SHP77 treated with DMSO at 0.1 percent for 48 hours (cell line): ENCODE measurements around the gene RCAN3.
"Not testable (repeated sequence)": the region's sequence is repeated elsewhere in the genome, so short reads cannot be mapped to it uniquely, and the experiment has no call there.

Experiments
- DNase-seq: peaks from one replicate; lab custom pipeline; 2025; lab: John Stamatoyannopoulos, UW

RCAN3 gene

DNA sequence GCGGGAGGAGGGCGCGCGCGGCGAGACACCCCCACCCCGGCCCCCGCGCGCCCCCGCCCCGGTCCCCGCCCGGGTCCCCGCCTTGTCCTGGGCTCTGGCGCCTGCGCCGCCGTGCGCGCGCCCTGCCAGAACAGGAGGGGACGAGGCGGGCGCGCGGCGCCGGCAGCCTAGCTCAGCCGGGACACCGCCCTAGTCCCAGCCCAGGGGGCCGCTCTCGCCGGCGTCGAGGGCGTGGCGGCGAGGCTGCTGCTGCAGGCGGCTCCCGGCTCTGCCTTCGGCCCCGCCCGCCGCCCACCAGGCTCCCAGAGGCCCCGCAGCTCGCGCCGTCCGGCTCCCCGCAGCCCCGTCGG lies at the start of gene RCAN3:
TSS of gene RCAN3 (plus strand) at position 128 of the 350 bp plus-strand sequence. CDS start 11,537 bp downstream, outside the sequence.
- DNase-seq = no peak

DNA sequence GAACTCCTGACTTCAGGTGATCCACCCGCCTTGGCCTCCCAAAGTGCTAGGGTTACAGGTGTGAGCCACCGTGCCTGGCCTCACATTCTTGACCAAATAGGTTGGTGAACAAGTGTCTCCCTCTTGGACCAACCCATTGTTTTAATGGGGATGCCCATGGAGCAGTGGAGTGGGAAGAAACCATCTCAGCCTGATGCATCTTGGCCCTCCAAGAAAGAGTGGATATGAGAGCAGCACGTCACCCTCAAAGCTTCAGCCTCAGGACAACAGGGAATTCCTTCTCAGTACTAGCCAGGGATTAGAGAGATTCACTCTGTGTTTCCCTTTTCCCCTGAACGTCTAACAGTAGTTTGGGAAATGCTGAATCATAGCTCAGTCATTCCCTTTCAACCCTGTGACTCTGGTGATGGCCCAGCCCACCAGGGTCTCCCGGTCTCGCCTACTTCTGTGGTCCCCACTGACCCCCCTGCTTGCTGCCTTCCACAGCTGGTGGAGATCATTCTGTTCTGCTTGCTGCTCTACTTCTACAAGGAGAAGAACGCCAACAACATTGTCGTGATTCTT lies 49.6 kb upstream of the RCAN3 start:
- DNase-seq = no peak

DNA sequence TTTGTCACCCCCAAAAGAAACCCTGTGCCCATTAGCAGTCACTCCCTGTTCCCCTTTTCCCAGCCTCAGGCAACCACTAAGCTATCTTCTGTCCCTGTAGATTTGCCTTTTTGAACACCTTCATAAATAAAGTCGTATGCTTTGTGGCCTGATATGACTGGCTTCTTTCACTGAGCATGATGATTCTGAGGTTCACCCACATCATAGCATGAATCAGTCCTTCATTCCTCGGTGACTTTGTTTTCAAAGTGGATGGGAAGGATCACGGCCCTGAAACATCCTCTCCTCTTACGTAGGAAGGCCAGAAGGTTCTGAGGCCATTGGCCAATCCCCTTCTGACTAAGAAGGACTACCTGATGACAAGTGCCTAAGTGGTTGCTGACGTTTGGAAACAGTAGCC lies 48.0 kb upstream of the RCAN3 start:
- DNase-seq = no peak

DNA sequence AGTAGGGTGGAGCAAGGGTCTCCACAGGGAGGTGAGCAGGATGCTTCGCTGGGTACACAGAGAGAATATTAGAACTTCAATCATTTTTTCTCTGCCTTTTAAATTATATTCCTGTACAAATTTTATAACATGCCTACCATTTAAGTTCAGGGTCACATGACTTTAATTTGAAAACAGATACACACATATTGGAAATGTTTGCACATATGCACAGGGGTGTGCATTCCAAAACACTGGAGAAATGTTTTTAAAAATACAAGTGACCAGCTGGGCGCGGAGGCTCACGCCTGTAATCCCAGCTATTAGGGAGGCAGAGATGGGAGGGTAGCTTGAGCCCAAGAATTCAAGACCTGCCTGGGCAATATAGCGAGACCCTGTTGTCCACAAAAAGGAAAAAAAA lies 47.4 kb upstream of the RCAN3 start:
- DNase-seq = no peak

DNA sequence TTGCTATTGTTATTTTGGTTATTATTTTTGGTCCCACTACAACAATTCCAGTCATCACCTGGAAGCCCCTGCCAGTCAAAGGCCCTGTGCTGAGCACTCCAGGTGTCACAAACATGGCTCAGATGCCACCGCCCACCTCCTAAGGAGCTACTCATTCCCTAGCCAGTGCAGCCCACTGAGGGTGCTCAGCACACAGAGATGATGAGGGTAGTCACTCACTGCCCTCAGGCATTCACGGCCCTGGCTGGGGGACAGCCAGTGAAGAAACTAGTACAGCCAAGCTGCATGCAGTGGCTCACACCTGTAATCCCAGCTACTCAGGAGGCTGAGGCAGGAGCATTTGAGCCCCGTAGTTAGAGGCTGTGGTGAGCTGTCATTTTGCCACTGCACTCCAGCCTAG lies 44.8 kb upstream of the RCAN3 start:
- DNase-seq = no peak

DNA sequence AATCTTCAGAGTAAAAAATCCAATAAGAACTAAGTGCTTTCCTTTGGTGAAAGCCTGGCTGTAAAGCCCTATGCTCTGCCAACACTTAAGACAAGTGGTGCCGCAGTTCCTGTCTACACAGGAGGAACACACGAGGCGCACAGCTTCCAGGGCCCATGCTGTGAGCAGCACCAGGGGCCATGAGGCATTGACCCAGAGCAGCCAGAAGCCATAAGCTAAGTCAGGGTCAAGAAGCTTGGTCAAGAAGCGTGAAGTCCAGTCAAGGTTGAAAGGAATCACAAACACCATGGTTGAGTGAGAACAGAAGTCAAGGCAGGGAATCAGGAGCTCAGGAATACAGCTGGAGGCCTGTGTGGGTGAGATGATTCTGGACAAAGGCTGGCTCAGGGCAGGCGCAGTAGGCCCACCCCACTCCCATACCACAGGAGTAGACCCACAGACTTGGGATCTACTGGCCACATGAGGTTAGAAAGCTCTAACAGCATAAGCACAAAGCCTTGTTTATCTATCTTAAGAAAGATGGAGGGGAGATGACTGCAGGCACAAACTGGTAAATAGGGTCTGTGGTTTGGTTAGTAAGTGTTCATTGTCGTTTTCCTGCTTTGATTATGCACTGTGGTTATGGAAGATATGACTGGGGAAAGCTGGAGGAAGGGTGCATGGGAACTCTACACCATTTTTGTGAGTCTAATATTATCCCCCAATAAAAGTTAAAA lies 42.9 kb upstream of the RCAN3 start:
- no peak for DNase-seq

DNA sequence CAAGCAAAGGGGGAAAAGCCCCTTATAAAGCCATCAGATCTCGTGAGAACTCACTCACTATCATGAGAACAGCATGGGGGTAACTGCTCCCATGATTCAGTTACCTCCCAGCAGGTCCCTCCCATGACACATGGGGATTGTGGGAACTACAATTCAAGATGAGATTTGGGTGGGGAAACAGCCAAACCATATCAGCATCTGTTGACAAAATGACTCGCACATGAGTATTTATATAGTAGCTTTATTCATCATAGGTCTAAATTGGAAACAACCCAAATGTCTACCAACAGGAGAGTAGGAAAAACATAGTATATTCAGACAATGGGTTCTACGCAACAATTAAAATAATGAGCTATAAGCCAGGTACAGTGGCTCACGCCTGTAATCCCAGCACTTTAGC lies 40.5 kb upstream of the RCAN3 start:
- not testable (repeated sequence) for DNase-seq

DNA sequence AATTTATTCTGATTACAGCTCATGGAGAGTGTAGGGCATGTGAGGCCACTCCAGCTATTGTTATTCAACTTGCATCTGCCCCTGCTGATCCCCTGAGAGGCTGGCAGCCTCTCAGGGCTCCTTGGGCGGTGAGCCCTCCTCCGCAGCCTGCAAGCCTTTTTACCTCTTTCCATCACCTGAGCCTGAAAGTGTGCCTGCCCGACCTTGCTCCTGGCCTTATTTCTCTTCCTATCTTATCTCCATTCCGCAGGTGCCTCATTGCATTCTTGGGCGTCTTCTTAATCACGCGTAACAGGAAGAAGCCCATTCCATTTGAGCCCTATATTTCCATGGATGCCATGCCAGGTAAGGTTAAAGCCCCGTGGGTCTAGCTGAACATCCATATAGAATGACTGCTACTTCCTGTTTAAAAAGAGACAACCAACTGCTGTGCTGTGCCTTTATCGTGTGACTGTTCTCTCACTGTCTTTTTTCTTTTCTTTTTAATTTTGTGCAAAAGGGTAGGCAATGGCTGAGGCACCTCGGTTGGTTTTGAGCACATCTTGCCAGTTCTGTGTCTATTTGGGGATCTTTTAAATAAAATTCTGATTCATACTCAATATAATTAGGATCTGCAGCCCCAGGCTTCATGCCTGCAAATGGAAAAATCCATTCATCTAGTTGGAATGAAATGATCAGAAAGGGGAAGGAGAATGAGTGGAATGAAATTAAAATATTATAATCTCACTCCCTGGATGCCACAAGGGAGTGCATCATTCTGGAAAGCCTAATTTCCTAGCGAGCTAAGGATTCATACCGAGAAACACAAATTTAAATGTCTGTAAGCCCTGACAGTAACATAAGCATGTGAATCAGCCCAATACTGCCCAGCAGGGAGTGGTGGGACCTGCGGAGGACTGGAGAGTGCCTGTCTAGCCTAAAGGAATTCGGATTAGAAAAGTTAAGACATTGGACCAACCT lies 38.6 kb upstream of the RCAN3 start:
- DNase-seq = no peak

DNA sequence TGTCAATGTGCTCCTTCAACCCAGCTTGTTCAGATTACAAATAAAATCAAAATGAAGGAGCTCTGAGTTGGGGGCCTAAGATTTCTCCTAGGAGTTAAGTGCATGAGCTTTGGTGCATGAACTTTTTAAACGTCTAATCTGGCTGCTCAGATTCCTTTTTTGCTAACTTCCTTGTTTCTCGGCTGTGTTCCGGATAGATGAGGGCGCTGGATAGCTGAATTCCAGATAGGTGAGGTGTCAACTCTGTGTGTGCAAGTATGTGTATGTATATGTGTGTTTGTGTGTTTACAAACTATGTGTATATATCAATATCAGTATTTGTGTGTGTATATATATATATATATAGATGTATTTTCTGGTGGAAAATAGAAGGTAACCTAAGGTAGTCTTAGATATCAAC lies 37.5 kb upstream of the RCAN3 start:
- DNase-seq = no peak

DNA sequence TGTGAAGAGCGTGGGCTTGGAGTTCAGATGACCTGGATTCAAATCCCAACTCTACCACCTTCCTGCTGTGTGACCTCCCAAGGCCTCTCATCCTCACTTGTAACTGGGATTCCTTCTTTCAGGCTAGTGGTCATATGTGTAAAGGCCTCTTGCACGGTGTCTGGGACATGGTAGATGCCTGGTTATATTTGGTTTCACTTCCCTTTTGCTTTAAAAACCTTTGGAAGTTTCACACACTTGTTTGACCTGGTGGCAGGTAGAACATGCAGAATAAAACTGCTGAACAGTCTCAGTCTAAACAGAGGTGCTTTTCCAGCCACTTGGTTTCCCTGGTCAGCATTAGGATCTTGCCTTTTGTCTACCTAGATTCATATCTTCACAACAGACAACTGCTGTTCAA lies 37.0 kb upstream of the RCAN3 start:
- DNase-seq = no peak

DNA sequence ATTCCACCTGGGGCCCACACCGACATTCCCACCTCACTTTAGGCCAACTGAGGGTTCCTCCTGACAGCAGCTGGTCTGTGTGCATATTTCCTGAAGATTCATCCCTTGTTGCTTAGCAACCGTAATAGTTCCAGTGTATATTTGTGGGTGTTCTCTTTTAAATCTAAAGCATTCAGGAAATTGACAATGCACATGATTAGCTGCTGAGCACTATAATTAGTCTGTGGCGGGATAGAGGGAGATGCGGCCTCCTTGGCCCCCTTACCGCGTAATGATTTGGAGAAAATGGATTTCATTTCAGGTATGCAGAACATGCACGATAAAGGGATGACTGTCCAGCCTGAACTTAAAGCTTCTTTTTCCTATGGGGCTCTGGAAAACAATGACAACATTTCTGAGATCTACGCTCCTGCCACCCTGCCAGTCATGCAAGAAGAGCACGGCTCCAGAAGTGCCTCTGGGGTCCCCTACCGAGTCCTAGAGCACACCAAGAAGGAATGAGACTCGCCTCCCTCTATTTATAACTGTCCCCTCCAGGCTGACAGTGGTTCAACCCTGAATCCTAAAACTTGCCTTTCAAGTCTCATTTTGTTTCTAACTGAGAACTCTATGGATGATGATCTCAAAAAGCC lies 33.8 kb upstream of the RCAN3 start:
- DNase-seq = no peak

DNA sequence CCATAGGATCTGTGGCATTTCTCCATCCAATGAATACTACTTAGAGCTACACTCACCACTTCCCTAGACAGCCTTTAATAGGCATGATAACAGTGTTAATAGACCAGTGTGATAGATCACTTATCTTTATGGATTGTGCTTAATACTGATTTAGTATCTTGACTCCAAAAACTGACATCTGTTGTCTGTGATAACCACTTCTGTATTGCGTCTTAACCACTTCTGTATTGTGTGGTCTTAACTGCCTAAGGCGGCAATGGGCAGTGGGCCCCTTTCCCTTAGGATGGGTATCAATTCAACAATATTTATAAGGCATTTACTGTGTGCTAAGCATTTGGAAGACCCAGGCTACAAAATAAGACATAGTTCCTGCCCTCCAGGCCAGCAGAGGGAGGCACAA lies 32.0 kb upstream of the RCAN3 start:
- DNase-seq = no peak

DNA sequence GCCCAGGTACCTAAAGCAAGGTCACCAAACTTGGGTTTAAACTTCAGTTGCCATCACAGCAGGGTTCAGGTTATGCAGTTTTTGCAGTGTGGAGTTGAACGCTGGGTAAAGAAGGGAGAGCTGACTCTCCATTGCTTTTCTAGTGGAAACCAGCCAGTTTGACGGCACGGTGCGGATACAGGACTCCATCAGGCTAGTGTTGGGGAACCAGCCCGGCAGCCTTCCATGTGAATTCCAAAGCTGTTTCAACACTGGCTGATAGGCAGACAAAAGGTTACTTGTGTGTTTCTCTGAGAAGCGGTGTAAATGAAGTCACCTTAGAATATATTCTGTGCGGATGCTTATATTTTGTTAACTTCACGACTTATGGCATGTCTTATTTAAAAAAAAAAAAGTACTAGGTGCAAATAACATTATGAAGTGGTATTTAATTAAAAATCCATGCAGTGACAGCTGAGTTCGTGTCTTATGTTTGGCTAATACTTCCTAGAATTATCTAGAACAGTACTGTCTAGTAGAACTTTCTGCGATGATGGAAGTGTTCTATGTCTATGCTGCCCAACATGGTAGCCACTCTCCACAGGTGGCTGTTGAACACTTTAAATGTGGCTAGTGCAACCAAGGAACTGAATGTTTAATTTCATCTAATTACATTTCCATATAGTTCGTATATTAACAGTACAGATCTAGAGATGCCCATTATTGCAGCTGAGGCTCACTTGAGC lies 29.9 kb upstream of the RCAN3 start:
- DNase-seq = no peak

DNA sequence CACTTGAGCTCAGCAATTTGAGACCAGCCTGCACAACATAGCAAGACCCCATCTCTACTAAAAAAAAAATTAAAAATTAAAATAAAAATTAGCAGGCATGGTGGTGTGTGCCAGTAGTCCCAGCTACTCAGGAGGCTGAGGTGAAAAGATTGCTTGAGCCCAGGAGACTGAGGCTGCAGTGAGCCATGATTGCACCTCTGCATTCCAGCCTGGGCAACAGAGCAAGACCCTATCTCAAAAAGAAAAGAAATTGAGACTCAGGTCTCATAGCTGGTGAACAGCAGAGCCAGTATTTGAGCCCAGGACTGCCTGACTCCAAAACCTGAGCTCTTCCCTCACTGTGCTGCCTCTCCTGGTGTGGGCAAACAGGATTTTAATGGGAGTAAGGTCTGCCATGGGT lies 28.4 kb upstream of the RCAN3 start:
- DNase-seq = no peak

DNA sequence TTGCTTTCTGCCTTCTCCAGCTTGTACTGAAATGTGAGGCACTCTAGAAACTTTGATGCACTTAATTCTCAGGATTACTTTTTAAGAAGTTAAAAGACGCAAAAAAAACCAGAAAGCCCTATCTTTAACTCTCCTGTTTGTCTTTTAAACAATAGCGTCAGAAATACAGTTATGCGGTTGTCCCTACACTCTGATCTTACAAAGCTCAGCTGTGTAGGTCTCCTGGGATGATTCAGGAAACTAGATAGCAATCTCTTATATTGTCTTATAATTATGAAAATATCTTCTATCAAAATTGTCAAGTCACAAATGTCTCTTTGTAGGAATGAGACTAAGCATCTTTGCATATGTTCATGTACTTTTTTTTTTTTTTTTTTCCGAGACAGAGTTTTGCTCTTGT lies 26.9 kb upstream of the RCAN3 start:
- no peak for DNase-seq

DNA sequence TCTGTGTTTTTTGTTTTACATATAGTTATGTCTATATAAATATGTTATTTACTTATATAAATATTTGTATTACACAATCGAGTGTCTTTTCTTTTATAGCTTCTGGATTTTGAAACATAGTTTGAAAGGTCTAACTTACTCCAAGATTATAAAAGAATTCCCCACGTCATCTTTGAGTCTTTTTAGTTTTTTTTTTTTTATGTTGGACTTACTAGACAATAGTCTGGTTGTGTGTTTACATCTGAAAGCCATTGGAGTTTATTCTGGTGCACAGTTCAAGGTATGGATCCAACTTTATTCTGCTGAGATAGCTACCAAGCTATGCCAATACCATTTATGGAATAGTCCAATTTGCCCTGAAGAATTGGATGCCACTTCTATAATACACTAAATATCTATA lies 26.1 kb upstream of the RCAN3 start:
- DNase-seq = no peak

DNA sequence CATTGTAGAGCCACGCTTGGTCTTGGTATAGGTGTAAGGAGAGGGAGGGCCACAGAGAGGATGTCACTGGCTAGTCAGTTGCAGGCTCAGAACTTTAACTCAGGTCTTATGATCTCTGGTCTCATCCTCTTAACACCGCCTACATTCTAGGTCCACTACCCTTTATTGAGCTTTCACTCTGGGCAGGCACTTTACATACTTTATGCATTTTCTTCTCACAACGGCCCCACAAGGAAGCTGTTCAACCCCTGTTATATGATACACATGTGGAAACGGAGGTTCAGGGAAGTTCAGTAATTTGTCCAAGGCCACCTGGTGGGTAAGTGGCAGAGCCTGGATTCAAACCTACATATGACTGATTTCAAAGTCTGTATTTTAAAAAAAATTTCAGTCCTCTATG lies 25.3 kb upstream of the RCAN3 start:
- DNase-seq = no peak

DNA sequence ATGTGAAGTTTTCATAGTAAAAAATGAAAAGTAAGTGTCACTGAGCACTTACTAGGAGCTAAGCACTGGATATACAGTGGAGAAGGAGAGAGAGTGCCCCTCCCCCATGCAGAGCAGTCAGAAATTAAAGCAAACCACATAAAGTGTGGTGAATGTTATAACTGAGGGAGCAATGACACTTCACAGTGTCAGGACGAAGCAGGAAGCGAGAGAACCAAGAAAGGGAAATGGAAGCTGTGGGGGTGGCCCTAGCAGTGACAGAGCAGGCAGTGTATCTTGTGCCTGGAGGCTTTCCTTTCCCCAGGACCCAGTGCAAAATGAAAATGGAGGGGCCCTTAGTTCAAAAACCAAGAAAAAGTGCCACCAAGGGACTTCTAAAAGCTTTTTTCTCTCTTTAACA lies 21.5 kb upstream of the RCAN3 start:
- DNase-seq = no peak

DNA sequence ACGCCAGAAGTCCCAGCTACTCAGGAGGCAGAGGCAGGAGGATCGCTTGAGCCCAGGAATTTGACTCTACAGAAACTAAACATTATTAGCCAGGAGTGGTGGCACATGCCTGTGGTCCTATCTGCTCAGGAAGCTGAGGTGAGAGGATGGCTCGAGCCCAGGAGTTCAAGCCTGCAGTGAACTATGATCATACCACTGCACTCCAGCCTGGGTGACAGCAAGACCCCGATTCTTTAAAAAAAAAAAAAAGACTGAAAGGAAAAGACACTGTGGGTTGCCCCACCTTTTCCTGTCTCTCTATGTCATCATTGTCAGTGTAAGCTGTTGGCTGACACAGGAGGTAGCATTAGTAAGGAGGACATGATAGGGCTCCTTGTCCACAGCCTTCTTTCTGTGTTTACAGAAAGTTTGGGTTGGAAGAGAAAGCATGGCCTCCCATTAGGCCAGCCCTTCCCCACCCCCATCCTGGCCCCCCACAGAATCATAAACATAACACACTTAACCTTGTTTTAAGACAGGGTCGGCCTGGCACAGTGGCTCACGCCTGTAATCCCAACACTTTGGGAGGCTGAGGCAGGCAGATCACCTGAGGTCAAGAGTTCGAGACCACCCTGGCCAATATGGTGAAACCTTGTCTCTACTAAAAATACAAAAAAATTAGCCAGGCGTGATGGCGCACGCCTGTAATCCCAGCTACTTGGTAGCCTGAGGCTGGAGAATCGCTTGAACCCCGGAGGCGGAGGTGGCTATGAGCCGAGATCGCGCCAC lies 20.6 kb upstream of the RCAN3 start:
- no peak for DNase-seq

DNA sequence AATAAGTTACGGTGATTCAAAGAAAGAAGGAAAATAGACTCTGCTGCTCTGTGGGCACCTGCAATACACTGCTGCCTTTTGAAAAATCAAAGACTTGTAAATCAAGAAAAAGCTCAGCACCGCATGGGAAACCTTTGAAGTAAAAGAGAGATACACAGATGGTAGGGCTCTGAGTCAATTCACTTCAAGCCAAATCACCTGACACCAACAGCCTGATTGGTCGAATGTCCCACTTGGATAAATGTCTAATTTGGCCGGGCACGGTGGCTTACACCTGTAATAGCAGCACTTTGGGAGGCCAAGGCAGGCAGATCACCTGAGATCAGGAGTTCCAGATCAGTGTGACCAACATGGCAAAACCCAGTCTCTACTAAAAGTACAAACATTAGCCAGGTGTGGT lies 19.2 kb upstream of the RCAN3 start:
- DNase-seq = no peak

DNA sequence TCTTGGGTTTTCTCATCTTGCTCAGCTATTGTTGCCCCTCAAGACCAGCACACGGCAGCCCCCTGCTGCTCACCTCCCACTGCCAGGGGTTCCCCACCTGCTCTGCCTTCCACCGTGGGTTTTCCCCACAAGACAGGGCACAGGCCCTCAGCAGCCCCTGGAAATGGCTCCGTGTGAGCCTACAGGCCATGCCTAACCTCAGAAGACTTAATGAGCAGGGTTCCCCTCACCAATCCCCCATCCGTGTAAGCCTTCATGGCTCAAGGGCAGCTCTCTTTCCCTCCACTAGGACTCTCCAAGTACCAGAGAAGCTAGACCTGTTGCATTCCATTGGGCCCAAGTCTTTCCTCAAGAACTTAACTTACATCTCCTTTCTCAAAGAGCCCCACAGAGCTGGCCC lies 18.4 kb upstream of the RCAN3 start:
- DNase-seq = no peak
